Pancreas (tissue), 10 donors: ENCODE measurements around the gene EPB42. TPM values are rescaled to one million over a fixed set of nuclear protein-coding genes. Genes with fewer than 3 reads are reported as not detected.

Experiments
- ATAC-seq, 4 donors: fragments of 200-7000 bp; cut with Tn5 transposase; one replicate each; pipeline versions ENCODE4 v1.8.0 to v1.9.1; 2020; ENCODE audit warnings: mild to moderate bottlenecking in 4 of 4, moderate library complexity in 4 of 4
- DNase-seq, 6 donors: peaks; one replicate each; pipeline ENCODE4 v3.0.0-alpha.2; 2020
- FAIRE-seq: peaks from 2 replicates; lab custom pipeline; 2012; peaks lifted over from hg19 to GRCh38; lab: Jason Lieb, UNC
- H3K27ac ChIP-seq, 4 donors: fragments of 200-600 bp; sonication (generic); 1 replicate in 3 of 4; 2 replicates in 1 of 4; pipeline versions ENCODE4 v1.5.0 to v1.8.0; 2020
- H3K27me3 ChIP-seq, 4 donors: fragments of 200-600 bp; one replicate each; pipeline ENCODE4 v1.8.0; 2021
- H3K36me3 ChIP-seq, 3 donors: fragments of 200-600 bp; sonication (generic) in 1 of 3; one replicate each; pipeline versions ENCODE4 v1.5.0 to v1.8.0; 2020 to 2021
- H3K4me1 ChIP-seq, 3 donors: fragments of 200-600 bp; one replicate each; pipeline ENCODE4 v1.8.0; 2021
- H3K4me3 ChIP-seq, 4 donors: fragments of 200-600 bp; sonication (generic) in 2 of 4; one replicate each; pipeline versions ENCODE4 v1.5.0 to v1.8.0; 2020 to 2021
- H3K9me3 ChIP-seq, 4 donors: fragments of 200-600 bp; one replicate each; pipeline ENCODE4 v1.8.0; 2021
- CTCF ChIP-seq, 4 donors: fragments of 200-600 bp; sonication (generic) in 3 of 4; IDR thresholded peaks; one replicate each; pipeline versions ENCODE4 v1.5.0 to v1.8.0; 2021; ENCODE audit warnings: antibody characterized with exemption in 4 of 4
- WGBS, 2 donors: extraction: QIAGEN DNeasy Blood & Tissue Kit; methylation state at CpG; one replicate each; pipeline ENCODE4 v1.1.7; 2013; 5-methylcytosine and 5-hydroxymethylcytosine counted together
- intact Hi-C, 3 donors: fragments of 100-400 bp; cut with DNase I; formaldehyde crosslinking; loops; one replicate each; pipeline versions ENCODE4 v1.11.1 to v1.14.2; 2022
- polyA plus RNA-seq, 2 donors: library from polyadenylated mRNA; stranded (reverse); fragments of 200-250 nt; gene quantifications; one replicate each; pipeline ENCODE4 v1.2.3, GENCODE V29; 2013
- total RNA-seq, 6 donors: library from RNA; stranded (reverse); fragmentation: NEBNext Ultra II Directional in 4 of 6; extraction: Animal tissue kit (Norgen Biotek cat#: 25700) in 4 of 6; gene quantifications; one replicate each; pipeline versions ENCODE4 v1.2.1 to v1.2.4, GENCODE V29; 2021 to 2023
- donor health status: healthy with polysubstance abuse.
- donor health status: DM: no; HTN: no; CAD: no; lungs with moderate emphysema.
- donor health status: DM: no; HTN: no; CAD: no.
- donor health status: control.
- donor health status: control.
- donor health status: Bipolar disorder and iron deficiency.
- donor health status: DM: yes; HTN: yes; CAD: no.
- donor health status: DM: no; HTN: no; CAD: no.
- donor health status: DM: no; HTN: no; CAD: no.
- donor health status: DM: yes; HTN: yes; CAD: no.

EPB42 gene
- total and polyA plus RNA-seq, 8 donors: not detected

GRCh38 chr15:43266834-43267233 lies 46.0 kb upstream of the EPB42 start, which contains the start of gene TGM5:
TSS of gene TGM5 (minus strand) at chr15:43266928. CDS start at chr15:43266849, 79 bp downstream.
- no peaks in the 10 kb centered on the region for H3K36me3 ChIP-seq
- no peaks in the 10 kb centered on the region for H3K27me3 ChIP-seq
- DNase-seq (peak in 2 of 6 donors; percentile 13 to 31), FAIRE-seq (no peak), ATAC-seq (peak; percentile 53 to 89 (median 84))
- H3K9me3 ChIP-seq: no peaks in the 10 kb centered on the region
- TF ChIP-seq CTCF (IDR thresholded peaks at IDR 0.05): no peak
- peak within 1 kb of the TSS in 1 of 4 donors; percentile 41 for H3K27ac ChIP-seq
- intact Hi-C loops: no loop called here
- WGBS, 2 donors: 51 to 58% methylated on average over 8 of the region's 8 CpGs
- no peaks in the 10 kb centered on the region for H3K4me1 ChIP-seq
- H3K4me3 ChIP-seq: no peak within 1 kb of the TSS

- Histone ChIP-seq H3K4me3 (no peak overlapping the region), H3K27ac (peak overlapping the region in 1 of 4 donors; percentile 41), H3K9me3 (no peaks in the 10 kb centered on the region), H3K27me3 (no peaks in the 10 kb centered on the region), H3K4me1 (no peaks in the 10 kb centered on the region), H3K36me3 (no peaks in the 10 kb centered on the region)
- TF ChIP-seq CTCF (IDR thresholded peaks at IDR 0.05): no peak
- intact Hi-C loops: no loop called here
- DNase-seq: no peak
- ATAC-seq: no peak
- 97 to 100% methylated on average over 2 of the region's 2 CpGs for WGBS, 2 donors
- no peak for FAIRE-seq
Observed at GRCh38 chr15:43266386-43266785, 45.6 kb upstream of the EPB42 start.

GRCh38 chr15:43260011-43260615 lies 39.3 kb upstream of the EPB42 start:
- 73 to 82% methylated on average over 18 to 19 of the region's 19 CpGs for WGBS, 2 donors
- FAIRE-seq (no peak), DNase-seq (no peak), ATAC-seq (no peak)
- H3K4me1 ChIP-seq: no peaks in the 10 kb centered on the region
- no peaks in the 10 kb centered on the region for H3K9me3 ChIP-seq
- H3K27ac ChIP-seq: no peak overlapping the region
- TF ChIP-seq CTCF (IDR thresholded peaks at IDR 0.05): no peak
- H3K36me3 ChIP-seq: no peaks in the 10 kb centered on the region
- H3K4me3 ChIP-seq: no peak overlapping the region
- intact Hi-C loops: no loop called here
- no peaks in the 10 kb centered on the region for H3K27me3 ChIP-seq

- no peak for FAIRE-seq
- no peaks in the 10 kb centered on the region for H3K27me3 ChIP-seq
- no peak overlapping the region for H3K4me3 ChIP-seq
- H3K9me3 ChIP-seq: no peaks in the 10 kb centered on the region
- DNase-seq: no peak
- H3K27ac ChIP-seq: no peak overlapping the region
- 79 to 89% methylated on average over 8 of the region's 8 CpGs for WGBS, 2 donors
- no peaks in the 10 kb centered on the region for H3K4me1 ChIP-seq
- no peak for ATAC-seq
- TF ChIP-seq CTCF (IDR thresholded peaks at IDR 0.05): no peak
- intact Hi-C loops: no loop called here
- H3K36me3 ChIP-seq: no peaks in the 10 kb centered on the region
Observed at GRCh38 chr15:43258781-43259180, 38.0 kb upstream of the EPB42 start.

GRCh38 chr15:43256341-43256740 lies 35.5 kb upstream of the EPB42 start:
- ATAC-seq: no peak
- FAIRE-seq: no peak
- no peak for DNase-seq
- intact Hi-C loops: no loop called here
- 59 to 70% methylated on average over 7 of the region's 7 CpGs for WGBS, 2 donors
- Histone ChIP-seq H3K4me3 (no peak overlapping the region), H3K9me3 (no peaks in the 10 kb centered on the region), H3K27me3 (no peaks in the 10 kb centered on the region), H3K27ac (no peak overlapping the region), H3K4me1 (no peaks in the 10 kb centered on the region), H3K36me3 (no peaks in the 10 kb centered on the region)
- no peak for TF ChIP-seq CTCF (IDR thresholded peaks at IDR 0.05)
